Measurements from ENCODE around the gene ZMIZ1.

GRCh38 chr10:79263939-79264338 lies 195.2 kb downstream of the ZMIZ1 start:
- TF ChIP-seq CTCF (conservative IDR thresholded peaks at IDR 0.05) (no peak), ZFX (IDR thresholded peaks at IDR 0.05) (no peak)
